SK-N-SH (cell line): ENCODE results near the gene NEGR1. TPM values are rescaled to one million over a fixed set of nuclear protein-coding genes. Genes with fewer than 3 reads are reported as not detected.

Source experiments
- CTCF ChIA-PET: fragments of 300-600, 350-600 bp; formaldehyde crosslinking; extraction: SDS; loops from one replicate; lab custom pipeline; 2021; lab: Yijun Ruan, JAX
- POLR2A ChIA-PET: fragments of 350-600 bp; sonication (Branson Sonifier 250); formaldehyde crosslinking; extraction: SDS; loops from one replicate; lab custom pipeline; 2020; ENCODE audit warnings: antibody characterized with exemption, inconsistent platforms; lab: Yijun Ruan, JAX
- DNase-seq: peaks from one replicate; pipeline ENCODE4 v3.0.0; 2012
- H2AFZ ChIP-seq: fragments of 200-600 bp; sonication (generic); 2 replicates; pipeline ENCODE4 v1.8.1; 2016; ENCODE audit warnings: antibody characterized with exemption, mild to moderate bottlenecking, low read depth
- H3F3A ChIP-seq: fragments of 200-600 bp; sonication (generic); replicated peaks from 2 replicates; pipeline ENCODE3; 2016; ENCODE audit warnings: antibody characterized with exemption, mild to moderate bottlenecking; ENCODE audit not compliant: insufficient read depth
- H3K27ac ChIP-seq, 2 experiments: fragments of 200-500 bp in 1 of 2; fragments of 200-600 bp in 1 of 2; sonication (Bioruptor generic) in 1 of 2; sonication (generic), shearing (Covaris generic) in 1 of 2; 2 replicates each; pipeline versions ENCODE4 v1.5.1 to v1.6.1; 2014 to 2016; ENCODE audit warnings: low read depth in 2 of 2, inconsistent platforms in 1 of 2, low read length in 1 of 2, mild to moderate bottlenecking in 1 of 2, mixed read lengths in 1 of 2
- H3K27me3 ChIP-seq: fragments of 200-600 bp; sonication (generic), shearing (Covaris generic); 2 replicates; pipeline ENCODE4 v1.6.1; 2016; ENCODE audit warnings: mixed run types; ENCODE audit not compliant: insufficient read depth
- H3K36me3 ChIP-seq, 2 experiments: fragments of 200-500 bp in 1 of 2; fragments of 200-600 bp in 1 of 2; sonication (Bioruptor generic) in 1 of 2; sonication (generic) in 1 of 2; replicated peaks in 1 of 2; 2 replicates each; pipeline versions ENCODE3 to v1.5.1; 2014 to 2016; ENCODE audit warnings: low read length in 1 of 2, mild to moderate bottlenecking in 1 of 2; ENCODE audit not compliant: insufficient read depth in 2 of 2, control insufficient read depth in 1 of 2
- H3K4me1 ChIP-seq, 2 experiments: fragments of 200-500 bp in 1 of 2; fragments of 200-600 bp in 1 of 2; sonication (Bioruptor generic) in 1 of 2; sonication (generic), shearing (Covaris generic) in 1 of 2; 2 replicates each; pipeline versions ENCODE4 v1.5.1 to v1.6.1; 2014 to 2016; ENCODE audit warnings: low read depth in 1 of 2, low read length in 1 of 2, mixed run types in 1 of 2; ENCODE audit not compliant: insufficient read depth in 2 of 2, control insufficient read depth in 1 of 2
- H3K4me2 ChIP-seq: fragments of 200-600 bp; sonication (generic), shearing (Covaris generic); 2 replicates; pipeline ENCODE4 v1.6.1; 2017; ENCODE audit warnings: mixed run types
- H3K4me3 ChIP-seq, 2 experiments: fragments of 200-500 bp in 1 of 2; fragments of 200-600 bp in 1 of 2; sonication (Bioruptor generic) in 1 of 2; sonication (generic), shearing (Covaris generic) in 1 of 2; 2 replicates each; pipeline versions ENCODE4 v1.5.1 to v1.8.1; 2014 to 2016; ENCODE audit warnings: low read depth in 2 of 2, inconsistent platforms in 1 of 2, low read length in 1 of 2, mild to moderate bottlenecking in 1 of 2, mixed read lengths in 1 of 2, moderate library complexity in 1 of 2
- H3K79me2 ChIP-seq: fragments of 200-600 bp; sonication (generic); 2 replicates; pipeline ENCODE4 v1.8.1; 2017; ENCODE audit warnings: mild to moderate bottlenecking; ENCODE audit not compliant: insufficient read depth
- H3K9ac ChIP-seq: fragments of 200-600 bp; sonication (generic); 2 replicates; pipeline ENCODE4 v1.6.1; 2017; ENCODE audit warnings: mixed run types
- H3K9me2 ChIP-seq: fragments of 200-600 bp; sonication (generic); 2 replicates; pipeline ENCODE4 v1.6.1; 2017; ENCODE audit warnings: mixed run types
- H3K9me3 ChIP-seq: fragments of 200-600 bp; sonication (generic); 2 replicates; pipeline ENCODE4 v1.6.1; 2017; ENCODE audit warnings: mixed run types, mild to moderate bottlenecking, moderate library complexity
- H4K20me1 ChIP-seq: fragments of 200-600 bp; sonication (generic); 2 replicates; pipeline ENCODE4 v1.6.1; 2017; ENCODE audit warnings: mild to moderate bottlenecking, mixed run types; ENCODE audit not compliant: insufficient read depth
- CHD2 ChIP-seq: fragments of 150-350 bp; IDR thresholded peaks from 2 replicates; pipeline ENCODE4 v1.6.1; 2018; ENCODE audit warnings: low read length; ENCODE audit not compliant: partially characterized antibody
- ELF1 ChIP-seq: IDR thresholded peaks from 2 replicates; pipeline ENCODE4 v1.4.0; 2012
- EP300 ChIP-seq, 2 experiments: IDR thresholded peaks; 2 replicates each; pipeline versions ENCODE4 v1.4.0 to v1.6.1; 2012; ENCODE audit warnings: borderline replicate concordance in 1 of 2, low read depth in 1 of 2, low read length in 1 of 2
- EZH2phosphoT487 ChIP-seq: fragments of 200-600 bp; sonication (generic); IDR thresholded peaks from 2 replicates; pipeline ENCODE4 v1.6.1; 2017; ENCODE audit warnings: low read depth, mixed run types, mild to moderate bottlenecking, antibody characterized with exemption, moderate library complexity, borderline replicate concordance
- FOXJ3 ChIP-seq: sonication (generic); formaldehyde crosslinking; IDR thresholded peaks from 2 replicates; pipeline ENCODE4 v1.5.1; 2020; ENCODE audit warnings: mild to moderate bottlenecking, missing genetic modification reagents
- GATA2 ChIP-seq: sonication (generic); formaldehyde crosslinking; IDR thresholded peaks from 2 replicates; pipeline ENCODE4 v1.5.0; 2020; ENCODE audit warnings: mild to moderate bottlenecking, missing genetic modification reagents
- JUND ChIP-seq: IDR thresholded peaks from 2 replicates; pipeline ENCODE4 v1.4.0; 2012
- MEF2A ChIP-seq: IDR thresholded peaks from 2 replicates; pipeline ENCODE4 v1.4.0; 2012; ENCODE audit warnings: low read depth, borderline replicate concordance
- MXI1 ChIP-seq: IDR thresholded peaks from 2 replicates; pipeline ENCODE4 v1.6.1; 2012; ENCODE audit warnings: mild to moderate bottlenecking, low read depth, low read length, improper control_type of control experiment
- NFIC ChIP-seq: IDR thresholded peaks from 2 replicates; pipeline ENCODE4 v1.4.0; 2012; ENCODE audit warnings: borderline replicate concordance
- NRF1 ChIP-seq: IDR thresholded peaks from 2 replicates; pipeline ENCODE4 v1.6.1; 2012; ENCODE audit warnings: low read depth, mild to moderate bottlenecking, low read length
- POLR2AphosphoS5 ChIP-seq: IDR thresholded peaks from 2 replicates; pipeline ENCODE4 v1.6.1; 2012; ENCODE audit warnings: low read depth, low read length
- RAD21 ChIP-seq: IDR thresholded peaks from 2 replicates; pipeline ENCODE4 v1.6.1; 2012; ENCODE audit warnings: mild to moderate bottlenecking, low read length
- RXRA ChIP-seq: IDR thresholded peaks from 2 replicates; pipeline ENCODE4 v1.4.0; 2012; ENCODE audit warnings: low read depth, mild to moderate bottlenecking, borderline replicate concordance
- SMC3 ChIP-seq: IDR thresholded peaks from 2 replicates; pipeline ENCODE4 v1.6.1; 2012; ENCODE audit warnings: low read depth, low read length, improper control_type of control experiment
- TAF1 ChIP-seq: IDR thresholded peaks from 2 replicates; pipeline ENCODE4 v1.6.1; 2012; ENCODE audit warnings: low read depth, mild to moderate bottlenecking, low read length, moderate library complexity, borderline replicate concordance
- TCF12 ChIP-seq: IDR thresholded peaks from 2 replicates; pipeline ENCODE4 v1.4.0; 2012
- TEAD4 ChIP-seq: IDR thresholded peaks from 2 replicates; pipeline ENCODE4 v1.4.0; 2012; ENCODE audit warnings: mild to moderate bottlenecking, borderline replicate concordance; ENCODE audit not compliant: insufficient read depth
- USF1 ChIP-seq: IDR thresholded peaks from 2 replicates; pipeline ENCODE4 v1.4.0; 2012; ENCODE audit warnings: low read depth, borderline replicate concordance
- USF2 ChIP-seq: fragments of 150-350 bp; IDR thresholded peaks from 2 replicates; pipeline ENCODE4 v1.6.1; 2017; ENCODE audit warnings: antibody characterized with exemption, low read length, low read depth, borderline replicate concordance
- YY1 ChIP-seq: IDR thresholded peaks from 2 replicates; pipeline ENCODE4 v1.4.0; 2012; ENCODE audit warnings: low read depth, mild to moderate bottlenecking
- ZBTB33 ChIP-seq: IDR thresholded peaks from 2 replicates; pipeline ENCODE4 v1.4.0; 2012; ENCODE audit warnings: low read depth, borderline replicate concordance
- WGBS: methylation state at CpG from one replicate; pipeline ENCODE4 v1.1.6; 2017; ENCODE audit warnings: low lambda C conversion rate; 5-methylcytosine and 5-hydroxymethylcytosine counted together
- polyA plus RNA-seq, 3 experiments: library from polyadenylated mRNA; depleted of rRNA; stranded (reverse); fragments of >200 nt; gene quantifications; 2 replicates each; pipeline ENCODE4 v1.2.3, GENCODE V29; 2012
- TF ChIP-seq, protein P1 (sequence below): IDR thresholded peaks from 2 replicates; pipeline ENCODE4; 2012

Gene NEGR1
- polyA plus RNA-seq, 1 of the 3 experiments (the other 2 are of a cell fraction), result 0.21 TPM

- TF ChIP-seq USF1 (no peak), TAF1 (no peak), MEF2A (no peak), NFIC (no peak), EP300 (IDR thresholded peaks at IDR 0.05; ENCODE audit: borderline replicate concordance in 1 of 2, low read depth in 1 of 2, low read length in 1 of 2) (no peak), YY1 (no peak)
Observed at GRCh38 chr1:71592646-71593274, 689.6 kb downstream of the NEGR1 start (continued).

DNA sequence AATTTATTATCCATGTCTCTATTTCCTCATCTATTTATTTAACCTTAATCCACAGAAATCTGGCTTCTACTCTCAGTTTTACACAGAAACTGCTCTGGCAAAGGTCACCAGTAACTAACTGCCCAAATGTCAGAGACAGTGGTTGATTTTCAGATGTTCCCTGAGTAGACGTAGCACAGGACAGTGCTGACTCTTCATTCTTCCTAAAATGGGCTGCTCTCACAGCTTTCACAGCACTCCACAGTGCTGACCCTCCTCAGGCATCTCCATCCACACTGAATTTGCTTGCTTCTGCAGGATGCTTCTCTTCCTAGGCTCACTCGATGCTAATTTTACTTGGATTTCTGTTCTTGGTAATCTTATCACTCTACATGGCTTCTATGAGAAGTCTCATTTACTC lies 693.3 kb downstream of the NEGR1 start:
- ChIA-PET CTCF (interaction anchor here (0.6 to 6.3 kb wide), 9 partner anchors 10 to 448 kb away, joined by 3 to 55 read pairs (median 4); no protein-coding TSS in a partner anchor), POLR2A (no interaction called here)
- Histone ChIP-seq H3K9me2 (no peaks in the 10 kb centered on the region), H2AFZ (no peak overlapping the region), H3K27me3 (no peaks in the 10 kb centered on the region), H3K9me3 (no peaks in the 10 kb centered on the region), H3K79me2 (no peaks in the 10 kb centered on the region), H3K4me2 (no peak overlapping the region), H4K20me1 (no peaks in the 10 kb centered on the region), H3K4me3 (no peak overlapping the region), H3K27ac (no peak overlapping the region), H3K36me3 (no peaks in the 10 kb centered on the region), H3F3A (no peaks in the 10 kb centered on the region), H3K9ac (no peak overlapping the region), H3K4me1 (no peaks in the 10 kb centered on the region)
- TF ChIP-seq TCF12, result no peak
- no peak for TF ChIP-seq FOXJ3 (CRISPR knock-in tag)
- DNase-seq, result no peak
- WGBS, result 34% methylated on average over 2 of the region's 2 CpGs

DNA sequence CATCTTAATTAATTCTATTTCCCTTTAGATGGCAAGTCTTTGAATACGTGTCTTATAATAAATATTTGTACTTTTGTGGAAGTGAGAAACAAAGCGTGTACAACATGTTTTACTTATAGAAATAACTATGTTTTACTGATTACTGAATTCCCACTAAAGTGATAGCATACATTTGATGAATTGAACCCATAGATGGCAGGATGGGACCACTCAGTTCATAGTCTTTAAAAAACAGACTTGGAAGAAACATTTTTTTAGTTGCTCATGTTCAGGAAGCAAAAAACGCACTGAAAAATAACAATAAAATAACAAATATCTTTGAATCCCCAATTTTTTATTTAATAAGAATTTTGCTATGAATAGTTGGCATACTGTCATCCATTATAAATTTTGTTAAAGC lies 694.4 kb downstream of the NEGR1 start:
- CTCF ChIA-PET, result interaction anchor here (0.7 to 6.3 kb wide), 7 partner anchors 10 to 696 kb away, joined by 3 to 55 read pairs (median 7); no protein-coding TSS in a partner anchor
- TF ChIP-seq, protein P1, sequence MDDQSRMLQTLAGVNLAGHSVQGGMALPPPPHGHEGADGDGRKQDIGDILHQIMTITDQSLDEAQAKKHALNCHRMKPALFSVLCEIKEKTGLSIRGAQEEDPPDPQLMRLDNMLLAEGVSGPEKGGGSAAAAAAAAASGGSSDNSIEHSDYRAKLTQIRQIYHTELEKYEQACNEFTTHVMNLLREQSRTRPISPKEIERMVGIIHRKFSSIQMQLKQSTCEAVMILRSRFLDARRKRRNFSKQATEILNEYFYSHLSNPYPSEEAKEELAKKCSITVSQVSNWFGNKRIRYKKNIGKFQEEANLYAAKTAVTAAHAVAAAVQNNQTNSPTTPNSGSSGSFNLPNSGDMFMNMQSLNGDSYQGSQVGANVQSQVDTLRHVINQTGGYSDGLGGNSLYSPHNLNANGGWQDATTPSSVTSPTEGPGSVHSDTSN, result no peak
- no peak for TF ChIP-seq RXRA
- TF ChIP-seq USF2, result no peak
- no peak for TF ChIP-seq ELF1
- no peak for TF ChIP-seq POLR2AphosphoS5
- TF ChIP-seq JUND, result no peak
- TF ChIP-seq GATA2 (CRISPR knock-in tag), result no peak
- TF ChIP-seq MXI1, result no peak
- TF ChIP-seq YY1, result no peak
- TF ChIP-seq CHD2, result no peak
- TF ChIP-seq EP300 (IDR thresholded peaks at IDR 0.05; ENCODE audit: borderline replicate concordance in 1 of 2, low read depth in 1 of 2, low read length in 1 of 2), result no peak
- peak; percentile 32; the same call in 1 of the 2 replicates for TF ChIP-seq SMC3
- TF ChIP-seq RAD21, result peak; percentile 81
- TF ChIP-seq EZH2phosphoT487, result no peak
- TF ChIP-seq TCF12, result no peak
- TF ChIP-seq NRF1, result no peak
- no peak for TF ChIP-seq MEF2A
- no peak for TF ChIP-seq ZBTB33
- TF ChIP-seq TEAD4, result no peak

More for the DNA sequence above, 694.4 kb downstream of the NEGR1 start:
- H3K9ac ChIP-seq, result no peak overlapping the region
- no peaks in the 10 kb centered on the region for H3K27me3 ChIP-seq
- H3K4me3 ChIP-seq, result no peak overlapping the region
- no peak for DNase-seq
- no peaks in the 10 kb centered on the region for H3K9me2 ChIP-seq
- no peaks in the 10 kb centered on the region; a peak in 1 of 4 replicates for H3K4me1 ChIP-seq
- no peaks in the 10 kb centered on the region for H4K20me1 ChIP-seq
- POLR2A ChIA-PET, result no interaction called here
- H3K27ac ChIP-seq, result no peak overlapping the region
- H3K9me3 ChIP-seq, result no peaks in the 10 kb centered on the region
- no peaks in the 10 kb centered on the region for H3F3A ChIP-seq
- H2AFZ ChIP-seq, result no peak overlapping the region
- no peaks in the 10 kb centered on the region for H3K36me3 ChIP-seq
- no peak overlapping the region for H3K4me2 ChIP-seq
- H3K79me2 ChIP-seq, result no peaks in the 10 kb centered on the region
- 39% methylated on average over 3 of the region's 3 CpGs for WGBS
